Retinal pigment epithelial cell (primary cell): ENCODE results near the gene SOHLH1.
"Not testable (repeated sequence)": the region's sequence is repeated elsewhere in the genome, so short reads cannot be mapped to it uniquely, and the experiment has no call there.

ENCODE experiments used
- DNase-seq: peaks from one replicate; pipeline ENCODE4 v3.0.0-alpha.2; 2010; ENCODE audit warnings: low read depth
- H3K4me3 ChIP-seq: 2 replicates; pipeline ENCODE4 v1.5.1; 2011; ENCODE audit warnings: mild to moderate bottlenecking, low read length, control low read depth, moderate library complexity
- TF ChIP-seq, protein P1 (sequence below): conservative IDR thresholded peaks from 2 replicates; pipeline ENCODE4 v1.5.1; 2011; ENCODE audit warnings: low read depth, low read length, control low read depth, inconsistent platforms

SOHLH1 gene

DNA sequence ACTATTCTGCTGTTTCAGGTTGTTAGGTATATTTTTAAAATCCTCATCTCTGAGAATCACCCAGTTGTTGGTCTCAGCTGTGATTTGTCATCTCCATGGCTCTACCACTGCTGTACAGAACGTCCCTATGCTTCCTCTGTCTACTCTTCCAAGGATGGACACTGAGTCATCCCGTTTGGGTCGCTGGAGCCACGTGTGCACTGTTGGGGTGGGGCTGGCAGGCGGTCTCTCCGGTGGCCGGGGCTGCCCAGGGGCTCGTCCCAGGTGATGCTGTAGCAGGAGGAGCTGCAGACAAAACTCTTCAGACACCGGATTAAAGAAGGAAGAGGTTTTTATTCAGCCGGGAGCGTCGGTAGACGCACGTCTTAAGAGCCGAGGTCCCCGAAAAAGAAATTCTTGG lies 19.2 kb downstream of the SOHLH1 start:
- no peak for DNase-seq
- H3K4me3 ChIP-seq, result no peak overlapping the region
- TF ChIP-seq, protein P1, sequence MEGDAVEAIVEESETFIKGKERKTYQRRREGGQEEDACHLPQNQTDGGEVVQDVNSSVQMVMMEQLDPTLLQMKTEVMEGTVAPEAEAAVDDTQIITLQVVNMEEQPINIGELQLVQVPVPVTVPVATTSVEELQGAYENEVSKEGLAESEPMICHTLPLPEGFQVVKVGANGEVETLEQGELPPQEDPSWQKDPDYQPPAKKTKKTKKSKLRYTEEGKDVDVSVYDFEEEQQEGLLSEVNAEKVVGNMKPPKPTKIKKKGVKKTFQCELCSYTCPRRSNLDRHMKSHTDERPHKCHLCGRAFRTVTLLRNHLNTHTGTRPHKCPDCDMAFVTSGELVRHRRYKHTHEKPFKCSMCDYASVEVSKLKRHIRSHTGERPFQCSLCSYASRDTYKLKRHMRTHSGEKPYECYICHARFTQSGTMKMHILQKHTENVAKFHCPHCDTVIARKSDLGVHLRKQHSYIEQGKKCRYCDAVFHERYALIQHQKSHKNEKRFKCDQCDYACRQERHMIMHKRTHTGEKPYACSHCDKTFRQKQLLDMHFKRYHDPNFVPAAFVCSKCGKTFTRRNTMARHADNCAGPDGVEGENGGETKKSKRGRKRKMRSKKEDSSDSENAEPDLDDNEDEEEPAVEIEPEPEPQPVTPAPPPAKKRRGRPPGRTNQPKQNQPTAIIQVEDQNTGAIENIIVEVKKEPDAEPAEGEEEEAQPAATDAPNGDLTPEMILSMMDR, result no peak

DNA sequence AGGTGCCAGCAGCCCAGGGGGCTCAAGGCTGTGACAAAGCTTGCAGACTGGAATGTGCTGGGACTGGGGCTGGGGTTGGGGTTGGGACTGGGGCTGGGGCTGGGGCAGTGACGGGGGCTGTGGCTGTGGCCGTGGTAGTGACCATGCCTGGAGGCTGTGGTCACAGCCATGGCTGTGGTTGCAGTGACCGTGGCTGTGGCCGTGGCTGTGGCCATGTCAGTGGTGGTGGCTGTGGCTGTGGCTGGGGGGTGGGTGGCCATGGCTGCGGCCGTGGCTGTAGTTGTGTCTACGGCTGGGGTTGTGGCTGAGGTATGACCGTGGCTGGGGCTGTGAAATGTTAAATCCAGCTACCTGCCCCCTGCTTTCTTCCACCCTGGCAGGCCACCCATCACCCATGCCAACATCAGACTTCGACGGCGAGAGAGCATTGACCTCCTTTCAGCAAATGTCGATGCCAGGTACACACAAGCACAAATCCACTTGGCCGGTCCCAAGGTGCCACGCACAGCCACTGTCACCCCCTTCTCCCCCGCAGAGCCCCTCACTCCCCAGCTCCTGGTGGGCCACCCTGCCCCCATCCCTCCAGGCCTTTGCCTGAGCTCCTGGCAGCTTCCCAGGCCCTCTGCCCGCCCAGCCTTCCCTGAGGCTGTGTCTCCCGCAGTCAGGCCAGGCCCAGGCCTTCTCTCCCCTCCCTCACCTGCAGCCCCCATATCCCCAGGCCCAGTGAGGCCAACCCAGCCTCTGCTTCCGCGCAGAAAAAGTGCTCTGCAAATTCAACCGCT lies 20.9 kb downstream of the SOHLH1 start:
- TF ChIP-seq, protein P1, result no peak
- DNase-seq, result no peak

DNA sequence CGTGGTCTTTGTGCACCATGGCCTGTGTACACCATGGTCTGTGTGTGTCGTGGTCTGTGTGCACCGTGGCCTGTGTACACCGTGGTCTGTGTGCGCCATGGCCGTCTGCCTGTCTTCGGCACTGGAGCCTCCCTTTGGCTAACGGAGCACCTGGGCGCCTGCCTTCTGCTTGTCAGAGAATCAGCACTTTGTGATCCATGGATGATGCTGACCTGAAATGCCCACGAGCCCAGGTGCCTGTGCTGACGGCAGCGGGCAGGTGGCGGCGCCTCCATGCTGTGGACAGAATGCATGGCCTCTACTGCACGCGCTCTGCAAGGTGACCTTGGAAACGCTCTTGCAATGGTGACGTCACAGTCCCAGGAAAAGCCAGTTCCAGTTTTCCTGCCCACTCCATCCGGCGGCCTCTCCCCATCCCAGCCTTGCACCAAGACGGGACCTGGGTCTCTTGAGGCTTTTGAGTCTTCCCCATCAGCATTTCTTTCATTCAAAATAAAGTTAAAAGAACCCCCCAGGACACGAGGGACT lies 21.6 kb downstream of the SOHLH1 start:
- H3K4me3 ChIP-seq, result no peak overlapping the region
- no peak for DNase-seq
- TF ChIP-seq, protein P1, result no peak

More for the DNA sequence above, 20.9 kb downstream of the SOHLH1 start:
- no peak overlapping the region for H3K4me3 ChIP-seq

- TF ChIP-seq, protein P1, result no peak
- no peak for DNase-seq
Observed at GRCh38 chr9:135676891-135677290, 22.4 kb downstream of the SOHLH1 start.

DNA sequence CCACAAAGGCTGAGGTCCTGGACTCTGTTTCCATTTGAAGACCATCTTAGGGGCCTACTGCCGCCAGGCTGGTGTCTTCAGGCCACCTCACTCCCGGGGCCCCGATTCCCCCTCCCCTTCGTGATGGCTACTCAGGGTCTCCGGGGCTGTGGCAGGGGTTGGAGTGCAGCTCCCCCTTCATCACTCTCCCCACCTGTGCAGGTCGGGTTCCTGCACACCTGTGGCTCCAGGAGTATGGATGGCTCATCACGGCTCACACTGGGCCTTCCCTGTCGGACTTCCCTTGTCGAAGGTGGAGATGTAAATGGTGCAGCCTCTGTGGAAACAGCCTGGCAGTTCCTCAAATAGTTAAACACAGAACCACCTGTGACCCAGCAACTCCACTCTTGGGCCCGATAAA lies 24.3 kb downstream of the SOHLH1 start:
- no peak overlapping the region for H3K4me3 ChIP-seq
- no peak for DNase-seq
- TF ChIP-seq, protein P1, result no peak

More at GRCh38 chr9:135676891-135677290, 22.4 kb downstream of the SOHLH1 start:
- no peak overlapping the region for H3K4me3 ChIP-seq

DNA sequence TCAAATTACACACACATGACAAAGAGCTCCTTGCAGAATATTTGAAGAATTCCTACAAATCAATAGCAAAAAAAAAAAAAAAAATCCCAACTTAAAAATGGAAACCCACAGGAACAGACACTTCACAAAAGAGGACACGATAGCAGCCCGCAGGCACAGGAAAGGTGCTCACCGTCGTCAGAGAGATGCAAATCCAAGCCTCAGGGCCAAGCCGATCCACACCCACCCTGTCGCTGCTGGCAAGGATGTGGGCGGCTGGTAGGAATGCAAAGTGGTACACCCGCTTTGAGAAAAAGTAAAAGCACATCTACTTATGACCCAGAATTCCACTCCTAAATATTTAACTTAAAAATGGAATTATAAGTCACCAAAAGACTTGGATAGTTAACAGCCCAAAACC lies 25.3 kb downstream of the SOHLH1 start:
- H3K4me3 ChIP-seq, result no peak overlapping the region
- no peak for DNase-seq
- TF ChIP-seq, protein P1, result no peak

GRCh38 chr9:135672786-135673185 lies 26.5 kb downstream of the SOHLH1 start:
- DNase-seq, result not testable (repeated sequence)

More at GRCh38 chr9:135672786-135673185, 26.5 kb downstream of the SOHLH1 start:
- not testable (repeated sequence) for H3K4me3 ChIP-seq
